GM21367 (cell line): ENCODE measurements around the gene CXCL9.
"Not testable (repeated sequence)": the region's sequence is repeated elsewhere in the genome, so short reads cannot be mapped to it uniquely, and the experiment has no call there.

Experiments used
- ATAC-seq: cut with Tn5 transposase; IDR thresholded peaks from one replicate; pipeline ENCODE4 v1.9.1; 2021; ENCODE audit not compliant: unreplicated experiment

The CXCL9 gene

DNA sequence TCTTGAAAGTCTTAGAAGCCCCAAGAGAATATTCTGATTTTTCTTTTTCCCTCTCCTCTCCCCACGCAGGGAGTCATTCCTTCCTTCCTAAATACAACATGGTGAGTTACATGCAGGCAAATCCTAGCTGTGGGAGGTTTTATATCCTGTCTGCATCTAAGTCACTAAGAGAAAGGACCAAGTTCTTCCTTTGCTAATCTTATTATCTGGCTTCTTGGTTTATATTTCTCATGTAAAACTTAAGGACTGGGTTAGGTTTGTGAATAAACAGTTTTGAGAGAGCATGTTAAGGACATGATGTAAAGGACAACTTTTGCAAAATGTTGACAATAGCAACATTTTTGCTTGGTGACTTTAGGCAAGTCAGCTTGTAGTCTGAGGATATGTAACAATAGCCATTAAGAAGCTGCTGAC is 5.1 kb upstream of the CXCL9 start:
- no peak for ATAC-seq

DNA sequence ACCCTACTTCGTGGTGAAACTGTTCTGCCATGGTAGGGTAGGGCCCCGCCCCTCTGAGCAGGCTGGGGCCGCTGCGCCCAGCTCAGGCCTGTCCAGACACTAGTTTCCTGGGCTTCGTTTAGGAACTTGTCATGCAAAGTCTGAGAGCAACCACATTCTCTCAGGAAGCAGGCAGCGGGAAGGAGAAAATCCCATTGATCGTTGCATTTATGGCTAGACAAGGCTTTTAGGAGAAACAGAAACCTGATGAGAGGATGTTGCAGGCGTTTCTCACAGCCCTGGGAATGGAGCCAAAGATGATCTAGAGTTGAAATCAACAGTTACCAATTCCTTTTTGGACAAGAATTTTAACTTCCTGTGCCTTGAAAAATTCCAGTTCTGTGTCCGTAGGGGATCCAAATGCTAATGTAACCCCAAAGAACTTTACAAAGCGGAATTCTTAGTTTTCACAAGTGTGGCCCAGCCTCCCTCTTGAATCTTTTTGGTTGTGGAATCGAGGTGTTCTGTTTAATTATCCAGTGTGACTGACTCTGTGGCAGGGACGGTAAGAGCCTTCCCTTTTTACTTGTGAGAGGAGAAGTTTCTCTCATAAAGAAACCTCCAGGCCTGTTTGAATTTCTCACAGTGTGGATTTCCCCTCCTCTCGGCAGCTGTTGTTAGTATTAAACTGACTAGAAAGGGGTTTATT is 4.5 kb upstream of the CXCL9 start:
- ATAC-seq, result peak; percentile 69

DNA sequence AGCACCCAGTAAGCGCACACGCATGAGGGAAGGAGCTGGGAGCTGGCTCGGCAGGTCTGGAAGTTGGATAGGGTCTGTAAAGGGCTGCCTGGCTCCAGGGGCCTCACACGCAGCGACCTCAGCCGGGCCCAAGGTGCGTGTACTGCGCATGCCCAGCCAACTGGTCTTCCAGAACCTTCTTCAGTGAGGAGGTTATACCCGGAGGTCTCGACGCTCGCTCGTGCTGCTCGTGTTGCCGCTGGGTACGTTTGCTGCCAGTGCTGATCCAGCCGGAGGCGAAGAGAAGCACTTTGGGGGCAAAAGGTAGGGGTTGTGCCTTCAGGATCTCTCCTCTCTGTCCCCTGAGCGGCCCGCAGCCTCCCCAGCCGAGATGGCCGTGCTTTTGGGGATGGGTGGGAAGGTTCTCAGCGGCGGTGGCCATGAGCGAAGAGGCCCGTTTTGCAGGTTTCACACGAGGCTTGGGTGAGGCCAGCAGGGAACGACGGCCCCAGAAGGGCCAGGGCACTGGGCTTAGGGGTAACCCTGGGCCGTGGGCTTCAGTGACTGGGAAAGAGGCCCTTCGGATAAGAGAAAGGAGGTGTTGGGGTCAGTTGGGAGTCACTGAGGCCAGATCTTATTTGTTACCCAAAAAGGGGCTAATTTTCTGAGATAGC is 3.8 kb upstream of the CXCL9 start:
- no peak for ATAC-seq

DNA sequence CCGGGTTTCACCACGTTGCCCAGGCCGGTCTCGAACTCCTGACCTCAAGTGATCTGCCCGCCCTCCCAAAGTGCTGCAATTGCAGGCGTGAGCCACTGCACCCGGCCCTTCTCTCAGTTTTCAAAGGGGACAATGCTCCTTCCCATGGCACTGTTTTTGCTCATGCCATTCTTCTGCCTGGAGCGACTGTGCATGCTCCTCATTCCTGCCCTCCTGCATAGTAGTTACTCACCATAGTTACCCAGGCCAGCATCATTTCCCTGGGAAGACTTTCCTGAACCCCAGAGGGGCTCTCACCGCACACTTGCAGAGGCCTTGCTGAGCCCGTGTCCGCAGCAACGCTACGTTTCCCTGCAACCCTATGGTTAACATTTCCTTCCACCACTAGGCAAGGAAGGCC is 3.3 kb upstream of the CXCL9 start:
- ATAC-seq, result no peak

DNA sequence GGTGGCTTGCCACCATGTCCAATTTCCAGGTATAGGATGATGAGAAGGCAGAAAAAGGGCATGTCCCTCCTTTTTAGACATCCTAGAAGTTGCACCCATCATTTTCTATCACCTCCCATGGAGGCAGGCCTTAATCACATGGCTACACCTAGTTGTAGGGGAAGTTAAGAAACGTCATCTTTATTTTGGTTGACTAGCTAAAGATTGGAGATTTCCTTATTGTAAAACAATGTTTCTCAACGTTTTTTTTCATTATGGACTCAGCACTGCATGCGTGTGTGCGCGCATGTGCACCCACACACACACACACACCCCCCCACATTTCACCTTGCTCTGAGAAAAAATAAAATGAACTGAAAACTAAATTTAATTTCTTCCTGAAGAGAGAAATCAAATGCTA is 2.0 kb upstream of the CXCL9 start:
- ATAC-seq, result no peak

DNA sequence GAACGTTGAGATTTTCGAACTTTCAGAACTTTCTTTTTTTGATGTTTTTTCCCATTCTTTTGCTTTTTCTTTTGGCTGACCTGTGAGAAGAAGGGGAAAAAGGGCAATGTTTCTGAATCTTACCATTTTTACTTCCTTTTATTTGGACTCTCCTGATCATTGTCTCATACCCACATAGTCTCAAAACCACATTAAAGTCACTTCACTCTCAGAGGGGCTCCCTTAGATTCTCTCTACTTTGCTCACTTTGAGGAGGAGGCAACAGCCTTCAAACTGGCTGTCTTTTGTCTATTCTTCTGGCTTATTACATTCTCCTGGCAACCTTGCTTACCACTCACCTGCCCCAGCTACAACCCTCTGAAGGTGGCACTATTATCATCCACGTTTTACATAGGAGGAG is 3.7 kb downstream of the CXCL9 start:
- no peak for ATAC-seq

DNA sequence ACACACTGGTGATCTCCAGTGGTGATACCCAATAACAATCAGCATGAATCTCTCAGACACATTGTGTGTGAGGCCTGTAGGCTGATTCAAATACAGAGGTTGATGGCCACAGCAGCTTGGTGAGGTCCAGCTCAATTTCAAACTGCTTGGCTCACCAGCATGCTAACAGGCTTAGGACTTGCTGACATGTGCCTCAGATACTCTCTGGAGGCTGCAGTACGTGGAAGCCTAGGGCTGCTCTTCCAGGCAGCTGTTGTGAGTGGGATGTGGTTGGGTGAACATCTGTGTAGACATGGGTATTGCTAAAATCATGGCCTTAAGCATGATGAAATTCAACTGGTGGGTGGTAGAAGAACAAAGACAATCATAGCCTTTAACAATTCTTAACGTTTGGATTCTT is 4.3 kb downstream of the CXCL9 start:
- ATAC-seq, result no peak

DNA sequence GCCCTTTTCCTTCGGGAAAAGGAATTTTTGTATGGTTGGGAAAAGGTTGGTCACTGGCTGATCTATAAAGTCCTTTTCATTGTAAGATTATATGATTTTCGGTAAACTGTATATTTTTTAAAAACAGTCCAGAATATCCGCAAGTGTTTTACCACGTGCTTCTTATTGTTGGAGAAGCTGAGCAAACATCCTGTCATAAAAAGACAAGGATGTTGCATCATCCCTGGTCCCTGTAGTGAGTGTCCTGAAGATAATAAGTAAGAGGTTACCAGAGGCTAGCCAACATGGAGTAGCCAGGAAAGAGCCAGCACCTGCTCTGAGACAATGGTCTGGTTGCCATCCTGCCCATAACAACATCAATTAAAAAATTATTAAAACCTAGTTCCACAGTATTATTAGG is 5.1 kb downstream of the CXCL9 start:
- no peak for ATAC-seq

DNA sequence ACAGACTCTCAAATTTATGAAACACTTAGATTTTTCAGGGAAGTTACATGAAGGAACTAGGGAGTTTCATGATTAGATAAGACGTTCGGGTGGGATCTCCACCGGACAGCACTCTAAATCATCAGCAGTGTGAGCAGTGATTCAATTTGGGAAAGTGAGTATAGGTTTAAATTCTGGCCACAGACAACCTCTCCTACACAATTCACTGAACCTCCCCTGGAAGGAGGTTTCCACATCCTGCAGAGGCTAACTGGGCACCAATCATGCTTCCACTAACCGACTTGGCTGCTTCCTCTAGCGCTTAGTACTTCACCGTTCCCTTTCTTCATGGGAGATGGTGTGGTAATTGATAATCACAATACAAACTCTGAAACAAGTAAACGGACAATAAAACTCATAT is 5.6 kb downstream of the CXCL9 start:
- no peak for ATAC-seq

DNA sequence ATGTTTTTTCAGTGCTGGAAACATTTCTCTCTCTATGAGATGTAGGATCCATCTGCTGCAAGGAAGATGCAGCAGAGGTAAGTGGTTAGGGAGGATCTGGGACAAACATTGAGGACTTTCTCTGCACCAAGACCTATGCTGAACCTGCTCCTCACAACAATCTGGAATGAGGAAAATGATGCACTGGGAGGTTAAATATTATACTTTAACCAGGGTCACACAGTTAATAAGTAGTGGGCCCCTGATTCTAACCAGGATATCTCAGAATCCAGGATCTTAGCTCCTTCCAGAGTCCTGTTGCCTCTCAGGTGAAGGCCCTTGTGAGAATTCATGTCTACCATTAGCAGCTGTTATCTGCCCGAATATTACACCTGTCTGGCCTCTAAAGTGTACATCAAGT is 7.0 kb downstream of the CXCL9 start:
- ATAC-seq, result no peak

DNA sequence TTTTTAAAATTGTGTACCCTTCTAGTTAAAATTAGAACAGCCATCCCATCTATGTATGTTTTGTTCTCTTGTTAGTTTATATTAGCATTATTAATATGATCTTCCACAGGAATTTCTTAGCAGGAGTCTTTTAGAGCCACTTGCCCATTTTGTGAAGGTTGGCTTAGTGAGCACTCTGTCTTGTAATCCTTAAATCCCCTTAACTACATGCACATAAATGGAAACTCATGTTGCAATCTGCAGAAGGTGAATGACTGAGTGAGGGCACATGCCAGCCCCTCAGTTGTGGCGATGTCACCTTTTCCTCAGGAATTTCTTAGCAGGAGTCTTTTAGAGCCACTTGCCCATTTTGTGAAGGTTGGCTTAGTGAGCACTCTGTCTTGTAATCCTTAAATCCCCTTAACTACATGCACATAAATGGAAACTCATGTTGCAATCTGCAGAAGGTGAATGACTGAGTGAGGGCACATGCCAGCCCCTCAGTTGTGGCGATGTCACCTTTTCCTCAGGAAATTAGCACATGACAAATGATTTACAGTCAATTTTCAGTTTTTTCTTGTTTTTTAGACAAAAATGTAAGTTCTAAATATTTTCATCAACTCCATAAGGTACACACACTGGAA is 8.7 kb downstream of the CXCL9 start:
- not testable (repeated sequence) for ATAC-seq

DNA sequence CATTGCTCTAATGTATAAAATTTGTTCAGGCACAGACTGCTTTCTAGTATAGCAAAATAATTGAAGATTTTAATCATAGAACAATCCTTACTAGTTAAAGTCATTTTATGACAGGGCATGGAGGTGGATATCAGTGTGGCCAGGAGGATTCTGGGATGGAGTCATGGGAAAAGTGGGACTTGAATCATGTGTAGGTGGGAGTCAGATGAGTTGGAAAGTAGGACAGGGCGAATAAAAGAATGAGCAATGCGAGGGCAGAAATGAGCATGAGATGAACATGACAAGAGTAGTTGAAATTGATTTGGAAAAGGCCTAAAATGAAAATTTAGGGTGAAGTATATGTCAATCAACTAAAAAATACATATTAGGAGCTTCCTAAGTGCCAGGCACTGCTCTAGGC is 9.4 kb downstream of the CXCL9 start:
- ATAC-seq, result no peak

DNA sequence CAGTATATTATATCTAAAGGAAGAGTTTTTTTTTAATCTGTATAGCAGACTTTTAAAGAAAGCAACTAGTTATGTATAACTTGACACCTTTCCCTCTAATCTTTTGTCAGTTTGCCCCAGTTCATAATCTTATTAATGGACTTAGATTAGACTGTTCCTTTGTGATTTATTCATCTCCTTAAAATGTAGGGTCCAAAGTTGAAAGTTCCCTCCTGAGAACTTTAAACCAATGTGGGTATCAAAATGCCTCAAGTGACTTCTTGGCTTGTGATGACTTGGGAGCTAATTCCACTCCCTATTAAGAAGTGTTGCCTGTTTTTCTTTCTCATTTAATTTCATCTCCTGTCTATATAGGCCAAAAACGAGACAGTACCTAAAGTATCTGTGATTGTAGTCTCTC is 10.2 kb downstream of the CXCL9 start:
- no peak for ATAC-seq

DNA sequence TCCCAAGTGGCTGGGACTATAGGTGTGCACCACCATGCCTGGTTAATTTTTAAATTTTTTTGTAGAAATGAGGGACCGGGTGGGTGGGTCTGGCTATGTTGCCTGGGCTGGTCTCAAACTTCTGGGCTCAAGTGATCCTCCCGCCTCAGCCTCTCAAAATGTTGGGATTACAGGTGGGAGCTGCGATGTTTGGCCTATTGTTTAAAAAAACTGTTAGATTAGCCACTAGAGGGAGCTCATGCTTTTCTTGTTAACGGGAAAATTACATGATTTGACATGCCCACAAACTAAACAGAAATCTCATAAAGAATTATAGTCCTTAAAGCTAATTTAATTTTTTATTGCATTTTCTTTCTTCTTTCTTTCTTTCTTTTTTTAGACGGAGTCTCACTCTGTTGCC is 11.6 kb downstream of the CXCL9 start:
- no peak for ATAC-seq

DNA sequence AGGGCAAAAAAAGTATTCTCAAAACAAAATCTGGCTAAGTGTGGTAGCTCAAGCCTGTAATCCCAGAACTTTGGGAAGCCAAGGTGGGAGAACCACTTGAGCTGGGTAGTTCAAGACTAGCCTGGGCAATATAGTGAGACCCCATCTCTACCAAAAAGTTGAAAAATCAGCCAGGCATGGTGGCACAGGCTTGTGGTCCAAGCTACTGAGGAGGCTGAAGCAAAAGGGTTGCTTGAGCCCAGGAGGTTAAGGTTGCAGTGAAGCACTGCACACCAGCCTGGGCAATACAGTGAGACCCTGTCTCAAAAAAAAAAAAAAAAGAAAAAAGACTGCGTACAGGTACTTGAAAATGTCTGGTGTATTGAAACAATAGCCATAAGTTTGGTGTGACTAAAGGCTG is 14.8 kb downstream of the CXCL9 start:
- ATAC-seq, result no peak

DNA sequence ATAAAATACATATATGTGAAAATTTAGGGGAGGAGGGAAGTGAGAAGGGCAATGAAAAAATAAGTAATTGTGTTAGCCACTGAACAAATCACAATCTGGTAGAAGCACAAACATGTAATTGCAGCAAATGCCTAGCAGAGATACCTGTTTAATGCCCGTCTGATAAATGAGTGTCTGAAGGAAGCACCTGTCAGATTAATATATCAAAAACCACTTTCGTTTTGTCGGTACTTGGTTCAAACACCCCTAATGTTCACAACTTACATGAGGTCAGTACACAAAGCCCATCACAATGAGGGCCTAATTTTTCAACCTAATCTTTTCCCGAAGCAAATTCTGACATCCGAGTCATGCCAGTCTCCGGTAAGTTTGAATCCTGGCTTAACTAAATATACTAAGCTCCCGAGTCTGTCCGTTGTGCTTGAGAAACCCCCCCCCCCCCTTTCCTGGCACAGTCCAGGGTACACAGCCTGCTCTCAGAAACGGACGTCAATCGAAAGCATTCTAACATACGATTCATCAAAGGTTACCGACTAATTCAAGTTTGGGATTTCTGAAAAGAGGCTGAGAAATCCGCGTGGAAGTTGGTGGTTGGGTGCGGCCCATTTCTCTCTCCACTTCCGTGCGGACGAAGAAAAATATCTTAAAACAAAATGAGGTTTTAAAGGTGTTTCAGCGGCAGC is 17.3 kb downstream of the CXCL9 start:
- ATAC-seq, result no peak

DNA sequence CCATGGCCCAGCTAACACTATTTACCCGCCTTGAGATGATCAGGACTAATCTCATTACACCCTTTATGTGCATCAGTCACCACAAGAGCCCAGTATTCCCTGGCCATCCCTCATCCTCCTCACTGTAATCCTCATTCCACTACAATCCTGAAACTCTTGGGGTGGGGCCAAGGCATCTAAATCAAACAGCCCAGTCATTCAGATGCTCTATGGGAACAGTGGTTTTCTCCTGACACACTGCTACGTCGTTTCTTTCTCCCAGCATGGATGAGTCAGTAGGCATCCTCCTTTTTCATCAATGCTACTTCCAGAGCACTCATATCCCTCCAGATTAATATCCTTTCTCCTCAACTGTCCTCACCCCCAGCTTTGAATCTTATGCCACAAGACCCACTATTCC is 22.2 kb downstream of the CXCL9 start:
- no peak for ATAC-seq

DNA sequence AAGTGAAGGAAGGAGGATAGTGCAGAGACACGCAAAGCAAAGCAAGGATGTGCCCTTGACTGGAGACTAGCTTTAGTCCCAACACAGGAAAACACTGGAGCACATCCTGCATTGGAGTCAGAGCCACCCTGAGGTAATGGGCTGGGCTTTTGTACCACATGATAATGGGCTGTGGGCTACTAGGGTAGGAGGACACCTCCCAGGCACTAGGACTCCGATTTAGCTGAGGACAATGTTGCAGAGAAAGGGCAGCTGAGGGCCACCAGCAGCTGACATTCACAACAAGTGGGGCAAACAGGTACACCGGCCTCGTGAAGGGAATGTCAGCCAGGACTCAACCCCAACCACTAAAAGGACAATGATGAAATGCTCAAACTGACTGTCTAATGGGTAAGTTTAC is 26.7 kb downstream of the CXCL9 start:
- no peak for ATAC-seq

DNA sequence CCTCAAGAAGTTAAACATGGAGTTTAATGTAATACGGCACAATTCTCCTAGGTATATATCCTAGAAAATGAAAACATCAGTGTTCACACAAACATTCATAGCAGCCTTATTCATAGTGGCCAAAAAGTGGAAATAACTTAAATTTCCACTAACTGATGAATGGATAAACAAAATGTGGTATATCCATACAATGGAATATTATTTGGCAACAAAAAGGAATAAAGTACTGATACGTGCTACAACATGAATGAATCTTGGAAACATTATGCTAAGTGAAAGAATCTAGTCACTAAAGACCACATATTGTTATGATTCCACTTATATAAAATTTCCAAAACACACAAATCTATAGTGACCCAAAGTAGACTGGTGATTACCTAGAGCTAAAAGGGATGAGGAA is 31.1 kb downstream of the CXCL9 start:
- no peak for ATAC-seq

DNA sequence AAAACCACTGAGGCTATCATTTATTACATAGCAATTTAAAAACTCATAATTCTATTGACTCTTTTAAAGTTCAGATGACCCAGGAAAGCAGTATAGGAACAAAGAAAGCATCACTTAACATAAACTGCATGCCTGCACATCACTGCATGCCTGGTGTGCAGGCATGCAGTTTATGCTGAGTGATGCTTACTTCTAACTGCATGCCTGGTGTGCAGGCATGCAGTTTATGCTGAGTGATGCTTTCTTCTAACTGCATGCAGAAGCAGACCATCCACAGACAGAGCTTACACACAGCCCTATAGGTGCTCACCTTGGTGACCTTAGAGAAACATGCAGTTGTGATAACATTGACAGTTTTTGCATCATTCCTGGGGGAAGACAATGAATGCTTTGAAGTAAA is 33.5 kb downstream of the CXCL9 start:
- ATAC-seq, result no peak

DNA sequence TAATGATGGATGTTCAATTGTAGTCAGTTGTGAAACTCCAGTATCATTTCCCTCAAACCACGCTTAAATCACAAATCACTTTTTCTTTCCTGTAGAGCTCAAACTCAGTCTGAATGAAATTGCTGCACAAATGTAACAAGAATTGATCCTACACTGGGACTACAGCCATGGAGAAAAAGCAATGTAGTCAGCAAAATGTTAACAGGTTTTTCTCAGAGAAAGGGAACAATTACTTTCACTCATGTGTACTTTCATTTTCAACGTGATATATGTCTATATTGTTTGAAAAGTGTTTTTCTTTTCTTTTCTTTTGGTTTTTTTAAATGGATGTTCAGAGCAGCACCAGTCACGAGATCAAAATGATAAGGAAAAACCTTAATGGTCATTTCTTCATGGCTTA is 39.2 kb downstream of the CXCL9 start:
- no peak for ATAC-seq

DNA sequence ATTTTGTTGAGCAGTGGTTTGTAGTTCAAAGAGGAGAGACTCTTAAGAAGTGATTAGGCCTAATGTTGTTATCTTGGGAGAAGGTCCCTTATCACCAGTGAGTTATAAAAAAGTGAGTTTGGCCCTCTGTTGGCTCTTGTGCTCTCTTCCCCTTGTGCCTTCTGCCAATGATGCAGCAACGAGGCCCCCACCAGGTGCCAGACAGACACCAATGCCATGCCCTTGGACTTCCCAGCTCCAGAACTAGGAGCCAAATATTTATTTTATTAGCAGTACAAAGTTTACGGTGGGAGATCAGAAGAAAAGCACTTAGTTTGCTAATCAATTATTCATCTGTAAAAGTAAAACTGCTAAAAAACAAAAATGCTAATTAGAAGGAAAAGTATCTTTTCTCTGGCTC is 43.8 kb downstream of the CXCL9 start:
- no peak for ATAC-seq
